Fibroblast of pulmonary artery (primary cell): ENCODE results near the gene FOXP1.
"Not testable (repeated sequence)": the region's sequence is repeated elsewhere in the genome, so short reads cannot be mapped to it uniquely, and the experiment has no call there.

Experiments
- DNase-seq: peaks from one replicate; pipeline ENCODE4 v3.0.0-alpha.2; 2010; ENCODE audit warnings: low read depth
- H3K4me3 ChIP-seq: replicated peaks from 2 replicates; pipeline ENCODE4 v1.5.1; 2011; ENCODE audit warnings: low read depth, mild to moderate bottlenecking, control low read depth, low read length, moderate library complexity
- CTCF ChIP-seq: IDR thresholded peaks from 2 replicates; pipeline ENCODE4 v1.5.1; 2011; ENCODE audit warnings: mild to moderate bottlenecking, control low read depth, low read length, inconsistent platforms; ENCODE audit errors: missing control alignments

Gene FOXP1

GRCh38 chr3:70981231-70981880 is 602.2 kb downstream of the FOXP1 start:
- no peak overlapping the region for H3K4me3 ChIP-seq
- no peak for DNase-seq
- no peak for TF ChIP-seq CTCF

- H3K4me3 ChIP-seq, result no peak overlapping the region
- TF ChIP-seq CTCF, result no peak
- no peak for DNase-seq
Observed at GRCh38 chr3:70980646-70981170, 602.8 kb downstream of the FOXP1 start.

- H3K4me3 ChIP-seq, result no peak overlapping the region
- DNase-seq, result no peak
- TF ChIP-seq CTCF, result no peak
Observed at GRCh38 chr3:70979983-70980645, 603.4 kb downstream of the FOXP1 start.

- no peak for DNase-seq
- H3K4me3 ChIP-seq, result no peak overlapping the region
- TF ChIP-seq CTCF, result no peak
Observed at GRCh38 chr3:70977712-70978111, 605.8 kb downstream of the FOXP1 start.

GRCh38 chr3:70975981-70976380 is 607.5 kb downstream of the FOXP1 start:
- H3K4me3 ChIP-seq, result not testable (repeated sequence)

GRCh38 chr3:70974747-70975146 is 608.8 kb downstream of the FOXP1 start:
- no peak for DNase-seq
- no peak for TF ChIP-seq CTCF
- H3K4me3 ChIP-seq, result no peak overlapping the region

More at GRCh38 chr3:70975981-70976380, 607.5 kb downstream of the FOXP1 start:
- DNase-seq, result not testable (repeated sequence)

GRCh38 chr3:70973558-70973957 is 610.0 kb downstream of the FOXP1 start:
- peak; percentile 65 for DNase-seq
- no peak overlapping the region for H3K4me3 ChIP-seq
- TF ChIP-seq CTCF, result no peak
